Activated CD8-positive, alpha-beta memory T cell treated with anti-CD3 and anti-CD28 coated beads, Interleukin-2, amount 10 ng/mL, durations not matched to agents 7 days and 5 days (primary cell): ENCODE results near the gene TAS2R13. TPM values are rescaled to one million over a fixed set of nuclear protein-coding genes. Genes with fewer than 3 reads are reported as not detected.

ENCODE experiments used
- ATAC-seq: fragments of 150-1000 bp; cut with Tn5 transposase; one replicate; pipeline ENCODE4 v1.10.0; 2021; ENCODE audit warnings: moderate library complexity
- CTCF ChIA-PET: fragments of 350-600 bp; sonication (Branson Sonifier 250); formaldehyde crosslinking; loops from one replicate; lab custom pipeline; 2021; ENCODE audit warnings: antibody characterized with exemption; lab: Charles Lee
- DNase-seq: peaks from one replicate; pipeline ENCODE4 v3.0.0-alpha.2; 2020
- H3K27ac Mint-ChIP-seq: one replicate; pipeline ENCODE4 v1.8.0; 2021; ENCODE audit warnings: mild to moderate bottlenecking, mixed read lengths
- H3K27me3 Mint-ChIP-seq: one replicate; pipeline ENCODE4 v1.8.0; 2021; ENCODE audit warnings: mixed read lengths
- H3K36me3 Mint-ChIP-seq: one replicate; pipeline ENCODE4 v1.8.0; 2021; ENCODE audit warnings: mild to moderate bottlenecking, mixed read lengths
- H3K4me1 Mint-ChIP-seq: one replicate; pipeline ENCODE4 v1.8.0; 2021; ENCODE audit warnings: mixed read lengths
- H3K4me3 Mint-ChIP-seq: one replicate; pipeline ENCODE4 v1.8.0; 2021; ENCODE audit warnings: mild to moderate bottlenecking, moderate library complexity, mixed read lengths
- H3K9me3 Mint-ChIP-seq: one replicate; pipeline ENCODE4 v1.8.0; 2022; ENCODE audit warnings: low read depth, mixed read lengths
- total RNA-seq, 2 experiments: library from RNA; stranded (reverse); gene quantifications; one replicate each; pipeline ENCODE4 v1.2.3, GENCODE V29; 2021

TAS2R13 gene
- total RNA-seq, 2 experiments from 2014 or later, result 0.45 to 1.3 TPM

- CTCF ChIA-PET, result no interaction called here
- no peak overlapping the region for H3K27ac Mint-ChIP-seq
- DNase-seq, result no peak
- no peak for ATAC-seq
- no peaks in the 10 kb centered on the region for H3K4me1 Mint-ChIP-seq
- no peaks in the 10 kb centered on the region for H3K27me3 Mint-ChIP-seq
- peaks cover 18% of the 10 kb centered on the region for H3K36me3 Mint-ChIP-seq
- peaks cover 14% of the 10 kb centered on the region for H3K9me3 Mint-ChIP-seq
- H3K4me3 Mint-ChIP-seq, result no peak overlapping the region
These were observed 4.7 kb downstream of the TAS2R13 start for GRCh38 chr12:10904686-10905085.

- Mint-ChIP-seq H3K27ac (no peak overlapping the region), H3K27me3 (no peaks in the 10 kb centered on the region), H3K9me3 (peaks cover 14% of the 10 kb centered on the region), H3K36me3 (peaks cover 22% of the 10 kb centered on the region), H3K4me1 (no peaks in the 10 kb centered on the region), H3K4me3 (no peak overlapping the region)
- CTCF ChIA-PET, result no interaction called here
- no peak for ATAC-seq
- DNase-seq, result no peak
These were observed 7.9 kb downstream of the TAS2R13 start for GRCh38 chr12:10901427-10901826.

- CTCF ChIA-PET, result no interaction called here
- H3K36me3 Mint-ChIP-seq, result peaks cover 22% of the 10 kb centered on the region
- H3K27me3 Mint-ChIP-seq, result no peaks in the 10 kb centered on the region
- no peaks in the 10 kb centered on the region for H3K4me1 Mint-ChIP-seq
- H3K27ac Mint-ChIP-seq, result no peak overlapping the region
- no peak overlapping the region for H3K4me3 Mint-ChIP-seq
- ATAC-seq (no peak), DNase-seq (no peak)
- H3K9me3 Mint-ChIP-seq, result peaks cover 14% of the 10 kb centered on the region
These were observed 8.4 kb downstream of the TAS2R13 start for GRCh38 chr12:10900972-10901371.

GRCh38 chr12:10900530-10900929 is 8.8 kb downstream of the TAS2R13 start:
- ATAC-seq, result no peak
- DNase-seq, result no peak
- H3K4me1 Mint-ChIP-seq, result no peaks in the 10 kb centered on the region
- CTCF ChIA-PET, result no interaction called here
- H3K27me3 Mint-ChIP-seq, result no peaks in the 10 kb centered on the region
- no peak overlapping the region for H3K27ac Mint-ChIP-seq
- H3K36me3 Mint-ChIP-seq, result peaks cover 22% of the 10 kb centered on the region
- peaks cover 14% of the 10 kb centered on the region for H3K9me3 Mint-ChIP-seq
- no peak overlapping the region for H3K4me3 Mint-ChIP-seq

GRCh38 chr12:10896854-10897253 is 12.5 kb downstream of the TAS2R13 start:
- Mint-ChIP-seq H3K4me1 (no peaks in the 10 kb centered on the region), H3K4me3 (no peak overlapping the region), H3K27me3 (no peaks in the 10 kb centered on the region), H3K9me3 (no peaks in the 10 kb centered on the region), H3K27ac (no peak overlapping the region), H3K36me3 (peaks cover 8% of the 10 kb centered on the region)
- ATAC-seq (no peak), DNase-seq (no peak)
- CTCF ChIA-PET, result no interaction called here

- H3K27me3 Mint-ChIP-seq, result no peaks in the 10 kb centered on the region
- H3K36me3 Mint-ChIP-seq, result peaks cover 6% of the 10 kb centered on the region
These were observed 17.4 kb downstream of the TAS2R13 start for GRCh38 chr12:10891937-10892336.

GRCh38 chr12:10889226-10889625 is 20.1 kb downstream of the TAS2R13 start:
- Mint-ChIP-seq H3K27ac (no peak overlapping the region), H3K4me1 (no peaks in the 10 kb centered on the region), H3K4me3 (no peak overlapping the region), H3K9me3 (no peaks in the 10 kb centered on the region), H3K36me3 (peaks cover 6% of the 10 kb centered on the region), H3K27me3 (no peaks in the 10 kb centered on the region)
- DNase-seq (no peak), ATAC-seq (no peak)
- CTCF ChIA-PET, result no interaction called here

More at GRCh38 chr12:10891937-10892336, 17.4 kb downstream of the TAS2R13 start:
- Mint-ChIP-seq H3K4me3 (no peak overlapping the region), H3K9me3 (no peaks in the 10 kb centered on the region), H3K27ac (no peak overlapping the region), H3K4me1 (no peaks in the 10 kb centered on the region)
- DNase-seq (no peak), ATAC-seq (no peak)
- CTCF ChIA-PET, result no interaction called here

GRCh38 chr12:10884086-10884725 is 25.2 kb downstream of the TAS2R13 start, which contains the start of gene PRH1:
Gene PRH1 (minus strand): TSS chr12:10884255. CDS start chr12:10884217, 38 bp downstream.
- no peaks in the 10 kb centered on the region for H3K27me3 Mint-ChIP-seq
- CTCF ChIA-PET, result interaction anchor here (1.6 kb wide), 1 partner anchor 33 kb away, joined by 3 read pairs; no protein-coding TSS in a partner anchor
- H3K9me3 Mint-ChIP-seq, result no peaks in the 10 kb centered on the region
- H3K27ac Mint-ChIP-seq, result no peak within 1 kb of the TSS
- no peak for DNase-seq
- no peak for ATAC-seq
- peaks cover 6% of the 10 kb centered on the region for H3K36me3 Mint-ChIP-seq
- H3K4me3 Mint-ChIP-seq, result no peak within 1 kb of the TSS
- H3K4me1 Mint-ChIP-seq, result no peaks in the 10 kb centered on the region

GRCh38 chr12:10873378-10873777 is 36.0 kb downstream of the TAS2R13 start:
- H3K27ac Mint-ChIP-seq, result no peak overlapping the region
- H3K4me3 Mint-ChIP-seq, result no peak overlapping the region
- H3K27me3 Mint-ChIP-seq, result no peaks in the 10 kb centered on the region
- no peaks in the 10 kb centered on the region for H3K4me1 Mint-ChIP-seq
- CTCF ChIA-PET, result no interaction called here
- ATAC-seq (no peak), DNase-seq (no peak)
- peaks cover 15% of the 10 kb centered on the region for H3K36me3 Mint-ChIP-seq
- peaks cover 6% of the 10 kb centered on the region for H3K9me3 Mint-ChIP-seq

- H3K27ac Mint-ChIP-seq, result no peak overlapping the region
- H3K27me3 Mint-ChIP-seq, result no peaks in the 10 kb centered on the region
- ATAC-seq (no peak), DNase-seq (no peak)
- peaks cover 5% of the 10 kb centered on the region for H3K36me3 Mint-ChIP-seq
- H3K4me1 Mint-ChIP-seq, result no peaks in the 10 kb centered on the region
- CTCF ChIA-PET, result no interaction called here
- no peak overlapping the region for H3K4me3 Mint-ChIP-seq
- no peaks in the 10 kb centered on the region for H3K9me3 Mint-ChIP-seq
These were observed 42.0 kb downstream of the TAS2R13 start for GRCh38 chr12:10867381-10867780.

GRCh38 chr12:10863512-10864218 is 45.7 kb downstream of the TAS2R13 start:
- ATAC-seq (no peak), DNase-seq (no peak)
- no peaks in the 10 kb centered on the region for H3K4me1 Mint-ChIP-seq
- H3K36me3 Mint-ChIP-seq, result peaks cover 24% of the 10 kb centered on the region
- no peak overlapping the region for H3K4me3 Mint-ChIP-seq
- H3K9me3 Mint-ChIP-seq, result peaks cover 6% of the 10 kb centered on the region
- H3K27ac Mint-ChIP-seq, result no peak overlapping the region
- CTCF ChIA-PET, result no interaction called here
- no peaks in the 10 kb centered on the region for H3K27me3 Mint-ChIP-seq

- H3K36me3 Mint-ChIP-seq, result peaks cover 43% of the 10 kb centered on the region
- DNase-seq (no peak), ATAC-seq (no peak)
- no peaks in the 10 kb centered on the region for H3K4me1 Mint-ChIP-seq
- no peak overlapping the region for H3K27ac Mint-ChIP-seq
- H3K9me3 Mint-ChIP-seq, result peaks cover 23% of the 10 kb centered on the region
- no peak overlapping the region for H3K4me3 Mint-ChIP-seq
- no peaks in the 10 kb centered on the region for H3K27me3 Mint-ChIP-seq
- CTCF ChIA-PET, result no interaction called here
These were observed 48.0 kb downstream of the TAS2R13 start for GRCh38 chr12:10861366-10861765.
